Measurements from ENCODE around the gene TULP4. TPM values are rescaled to one million over a fixed set of nuclear protein-coding genes. Genes with fewer than 3 reads are reported as not detected.

Gene TULP4
- total RNA-seq, 4 donors from 2014 or later = 209 to 459 (median 292) TPM

GRCh38 chr6:158383057-158383456 is 70.8 kb downstream of the TULP4 start:
- Histone ChIP-seq H3K27ac (no peak overlapping the region), H3K4me1 (peaks cover 0 to 2% of the 10 kb centered on the region in 2 donors), H3K36me3 (no peaks in the 10 kb centered on the region), H3K4me3 (replicated peaks in 1 of 3) (no peak overlapping the region), H3K27me3 (no peaks in the 10 kb centered on the region), H3K9me3 (no peaks in the 10 kb centered on the region)
- no peak for TF ChIP-seq CTCF (IDR thresholded peaks at IDR 0.05)
- no peak for TF ChIP-seq POLR2A (IDR thresholded peaks at IDR 0.05)
- DNase-seq = no peak
- intact Hi-C loops (cut with DNase I) = no loop called here
- WGBS, 2 donors = 95 to 100% methylated on average over 1 of the region's 1 CpG

- TF ChIP-seq POLR2A (IDR thresholded peaks at IDR 0.05) = no peak
- no peak for TF ChIP-seq CTCF (IDR thresholded peaks at IDR 0.05)
- 97 to 100% methylated on average over 3 of the region's 3 CpGs for WGBS, 2 donors
- no peaks in the 10 kb centered on the region for H3K9me3 ChIP-seq
- intact Hi-C loops (cut with DNase I) = no loop called here
- DNase-seq = no peak
- no peaks in the 10 kb centered on the region for H3K36me3 ChIP-seq
- no peak overlapping the region for H3K27ac ChIP-seq
- no peaks in the 10 kb centered on the region for H3K27me3 ChIP-seq
- H3K4me1 ChIP-seq = no peaks in the 10 kb centered on the region
- H3K4me3 ChIP-seq (replicated peaks in 1 of 3) = no peak overlapping the region
These were observed 71.3 kb downstream of the TULP4 start for GRCh38 chr6:158383542-158383941.

- Histone ChIP-seq H3K9me3 (no peaks in the 10 kb centered on the region), H3K4me3 (replicated peaks in 1 of 3) (no peak overlapping the region), H3K4me1 (no peaks in the 10 kb centered on the region), H3K27me3 (no peaks in the 10 kb centered on the region), H3K36me3 (no peaks in the 10 kb centered on the region), H3K27ac (no peak overlapping the region)
- whole genome bisulfite sequencing, 2 donors = 92% methylated on average over 7 of the region's 7 CpGs
- no peak for TF ChIP-seq POLR2A (IDR thresholded peaks at IDR 0.05)
- TF ChIP-seq CTCF (IDR thresholded peaks at IDR 0.05) = no peak
- DNase-seq = no peak
- intact Hi-C loops (cut with DNase I) = no loop called here
These were observed 72.4 kb downstream of the TULP4 start for GRCh38 chr6:158384671-158385110.

GRCh38 chr6:158387036-158387435 is 74.8 kb downstream of the TULP4 start:
- WGBS, 2 donors = 92 to 94% methylated on average over 3 of the region's 3 CpGs
- H3K27ac ChIP-seq = no peak overlapping the region
- intact Hi-C loops (cut with DNase I) = no loop called here
- no peak for TF ChIP-seq POLR2A (IDR thresholded peaks at IDR 0.05)
- TF ChIP-seq CTCF (IDR thresholded peaks at IDR 0.05) = no peak
- H3K9me3 ChIP-seq = no peaks in the 10 kb centered on the region
- H3K36me3 ChIP-seq = no peaks in the 10 kb centered on the region
- no peaks in the 10 kb centered on the region for H3K4me1 ChIP-seq
- DNase-seq = no peak
- no peak overlapping the region for H3K4me3 ChIP-seq (replicated peaks in 1 of 3)
- H3K27me3 ChIP-seq = no peaks in the 10 kb centered on the region

GRCh38 chr6:158387578-158387977 is 75.3 kb downstream of the TULP4 start:
- no peaks in the 10 kb centered on the region for H3K4me1 ChIP-seq
- DNase-seq = no peak
- no peaks in the 10 kb centered on the region for H3K36me3 ChIP-seq
- intact Hi-C loops (cut with DNase I) = no loop called here
- no peak for TF ChIP-seq POLR2A (IDR thresholded peaks at IDR 0.05)
- no peak for TF ChIP-seq CTCF (IDR thresholded peaks at IDR 0.05)
- no peaks in the 10 kb centered on the region for H3K27me3 ChIP-seq
- WGBS, 2 donors = 93 to 94% methylated on average over 1 of the region's 1 CpG
- no peaks in the 10 kb centered on the region for H3K9me3 ChIP-seq
- H3K27ac ChIP-seq = no peak overlapping the region
- H3K4me3 ChIP-seq (replicated peaks in 1 of 3) = no peak overlapping the region

Data from thyroid gland (tissue), 4 donors.